Fibroblast of upper back skin (primary cell): ENCODE measurements around the gene ADPGK.
"Not testable (repeated sequence)": the region's sequence is repeated elsewhere in the genome, so short reads cannot be mapped to it uniquely, and the experiment has no call there.

Experiments
- DNase-seq: peaks from one replicate; pipeline ENCODE4 v3.0.0-alpha.2; 2013

ADPGK gene

GRCh38 chr15:72783640-72784455, at the start of gene ADPGK:
Gene ADPGK (minus strand): TSS chr15:72783758. CDS start chr15:72783691, 67 bp downstream.
- DNase-seq = peak; percentile 91

GRCh38 chr15:72827226-72827625, 43.7 kb upstream of the ADPGK start:
- no peak for DNase-seq

GRCh38 chr15:72826611-72827010, 43.1 kb upstream of the ADPGK start:
- DNase-seq = no peak

- DNase-seq = no peak
Measured at GRCh38 chr15:72825829-72826228, 42.3 kb upstream of the ADPGK start.

- DNase-seq = no peak
Measured at GRCh38 chr15:72824781-72825180, 41.2 kb upstream of the ADPGK start.

GRCh38 chr15:72824112-72824511, 40.6 kb upstream of the ADPGK start:
- DNase-seq = no peak

- no peak for DNase-seq
Measured at GRCh38 chr15:72820278-72820677, 36.7 kb upstream of the ADPGK start.

- no peak for DNase-seq
Measured at GRCh38 chr15:72818632-72819031, 35.1 kb upstream of the ADPGK start.

- no peak for DNase-seq
Measured at GRCh38 chr15:72813345-72814004, 29.9 kb upstream of the ADPGK start.

- DNase-seq = no peak
Measured at GRCh38 chr15:72809329-72809728, 25.8 kb upstream of the ADPGK start.

GRCh38 chr15:72807346-72807745, 23.8 kb upstream of the ADPGK start:
- DNase-seq = not testable (repeated sequence)

GRCh38 chr15:72803006-72803405, 19.4 kb upstream of the ADPGK start:
- DNase-seq = no peak

GRCh38 chr15:72801590-72802325, 18.2 kb upstream of the ADPGK start:
- DNase-seq = peak; percentile 71

GRCh38 chr15:72800833-72801481, 17.4 kb upstream of the ADPGK start:
- peak; percentile 81 for DNase-seq

- DNase-seq = no peak
Measured at GRCh38 chr15:72797834-72798233, 14.3 kb upstream of the ADPGK start.

GRCh38 chr15:72797338-72797689, 13.8 kb upstream of the ADPGK start:
- DNase-seq = no peak

GRCh38 chr15:72796515-72797337, 13.2 kb upstream of the ADPGK start:
- DNase-seq = peak; percentile 49

GRCh38 chr15:72796210-72796514, 12.6 kb upstream of the ADPGK start:
- DNase-seq = peak; percentile 29

GRCh38 chr15:72793766-72794660, 10.5 kb upstream of the ADPGK start:
- DNase-seq = no peak

GRCh38 chr15:72792431-72792830, 8.9 kb upstream of the ADPGK start:
- DNase-seq = no peak

- peak; percentile 41 for DNase-seq
Measured at GRCh38 chr15:72790302-72790910, 6.8 kb upstream of the ADPGK start.
